ENCODE results near the gene SNRPA.

DNA sequence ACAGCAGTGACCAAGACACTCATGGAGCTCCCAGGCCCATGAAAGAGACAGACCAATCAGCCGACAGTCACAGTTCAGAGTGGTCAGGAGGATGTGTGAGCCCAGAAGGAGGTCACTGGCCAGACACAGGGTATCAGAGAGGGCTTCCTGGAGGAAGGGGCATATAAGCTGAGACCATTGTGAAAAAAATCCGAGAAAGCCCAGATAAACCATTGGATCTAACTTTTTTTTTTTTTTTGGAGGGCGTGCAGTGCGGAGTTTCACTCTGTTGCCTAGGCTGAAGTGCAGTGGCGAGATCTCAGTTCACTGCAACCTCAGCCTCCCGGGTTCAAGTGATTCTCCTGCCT is 29.9 kb upstream of the SNRPA start:
- TF ChIP-seq, protein P1, sequence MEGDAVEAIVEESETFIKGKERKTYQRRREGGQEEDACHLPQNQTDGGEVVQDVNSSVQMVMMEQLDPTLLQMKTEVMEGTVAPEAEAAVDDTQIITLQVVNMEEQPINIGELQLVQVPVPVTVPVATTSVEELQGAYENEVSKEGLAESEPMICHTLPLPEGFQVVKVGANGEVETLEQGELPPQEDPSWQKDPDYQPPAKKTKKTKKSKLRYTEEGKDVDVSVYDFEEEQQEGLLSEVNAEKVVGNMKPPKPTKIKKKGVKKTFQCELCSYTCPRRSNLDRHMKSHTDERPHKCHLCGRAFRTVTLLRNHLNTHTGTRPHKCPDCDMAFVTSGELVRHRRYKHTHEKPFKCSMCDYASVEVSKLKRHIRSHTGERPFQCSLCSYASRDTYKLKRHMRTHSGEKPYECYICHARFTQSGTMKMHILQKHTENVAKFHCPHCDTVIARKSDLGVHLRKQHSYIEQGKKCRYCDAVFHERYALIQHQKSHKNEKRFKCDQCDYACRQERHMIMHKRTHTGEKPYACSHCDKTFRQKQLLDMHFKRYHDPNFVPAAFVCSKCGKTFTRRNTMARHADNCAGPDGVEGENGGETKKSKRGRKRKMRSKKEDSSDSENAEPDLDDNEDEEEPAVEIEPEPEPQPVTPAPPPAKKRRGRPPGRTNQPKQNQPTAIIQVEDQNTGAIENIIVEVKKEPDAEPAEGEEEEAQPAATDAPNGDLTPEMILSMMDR (conservative IDR thresholded peaks at IDR 0.05; ENCODE audit: low read length): no peak
- no peak for TF ChIP-seq EZH2phosphoT487 (IDR thresholded peaks at IDR 0.05; ENCODE audit: borderline replicate concordance)

Measured in Loucy (cell line).